Fibroblast of skin of left quadriceps (primary cell): ENCODE measurements around the gene BOD1L1.
"Not testable (repeated sequence)": the region's sequence is repeated elsewhere in the genome, so short reads cannot be mapped to it uniquely, and the experiment has no call there.

ENCODE experiments used
- DNase-seq, 2 experiments: peaks; one replicate each; pipeline ENCODE4 v3.0.0-alpha.2; 2013; ENCODE audit warnings: low read depth in 2 of 2

Gene BOD1L1

GRCh38 chr4:13618212-13618806 is 9.2 kb downstream of the BOD1L1 start:
- no peak for DNase-seq

GRCh38 chr4:13617801-13618200 is 9.7 kb downstream of the BOD1L1 start:
- no peak for DNase-seq

DNA sequence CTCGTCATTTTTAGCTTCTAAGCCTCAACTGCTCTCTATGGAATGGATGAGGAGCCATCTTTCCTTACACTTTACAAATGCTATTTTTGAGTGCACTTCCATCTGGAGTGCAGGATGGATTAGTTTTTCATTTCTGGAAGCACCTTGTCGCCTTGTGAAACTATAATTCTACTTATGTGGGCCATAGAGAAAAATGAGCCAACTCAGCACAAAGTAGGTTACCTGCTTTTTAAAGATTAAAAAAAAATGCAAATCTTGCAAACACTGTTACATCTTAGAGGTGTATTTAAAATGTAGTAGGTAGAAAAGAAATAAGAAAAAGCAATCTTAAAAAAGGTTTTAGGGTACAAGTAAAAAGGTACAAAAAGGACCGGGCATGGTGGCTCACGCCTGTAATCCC is 10.9 kb downstream of the BOD1L1 start:
- DNase-seq, result no peak

GRCh38 chr4:13615161-13615560 is 12.4 kb downstream of the BOD1L1 start:
- no peak for DNase-seq

DNA sequence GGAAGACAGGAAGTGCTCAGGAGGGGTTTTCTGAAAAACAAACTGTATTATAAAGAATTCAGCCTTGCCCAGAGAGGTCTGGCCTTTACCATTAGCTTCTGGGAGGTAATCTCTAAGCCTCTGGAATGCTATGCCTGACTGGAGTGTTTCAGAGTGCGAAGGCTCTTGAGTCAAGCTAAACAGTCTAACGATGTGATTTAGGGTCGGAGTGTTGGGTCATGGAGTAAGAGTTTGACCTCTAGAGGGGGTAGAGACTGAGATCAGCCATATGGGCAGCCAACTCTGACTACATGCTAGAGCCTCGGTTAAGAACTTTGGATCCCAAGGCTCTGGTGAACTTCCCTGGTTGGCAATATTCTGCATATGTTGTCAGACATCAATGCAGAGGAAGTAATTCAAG is 15.0 kb downstream of the BOD1L1 start:
- DNase-seq, result no peak

- DNase-seq, result no peak
These were observed 16.2 kb downstream of the BOD1L1 start for GRCh38 chr4:13611283-13611842.

DNA sequence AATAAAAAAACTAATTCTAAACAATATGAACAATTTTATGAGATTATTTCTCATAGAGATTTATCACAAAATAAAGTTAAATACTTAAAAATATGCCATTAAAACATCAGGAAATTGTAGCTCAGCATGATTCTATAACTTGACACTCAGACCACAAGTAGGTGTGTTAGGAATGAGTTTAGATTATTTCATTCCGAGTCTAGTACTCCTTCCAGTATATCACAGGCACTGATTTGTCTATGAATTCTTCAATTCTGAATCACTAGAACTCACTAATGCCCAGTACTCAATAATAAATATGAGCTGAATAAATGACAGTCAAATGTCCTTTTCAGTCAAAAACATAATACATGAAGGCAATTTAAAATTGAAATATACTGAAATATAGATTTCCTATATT is 22.2 kb downstream of the BOD1L1 start:
- DNase-seq, result no peak

GRCh38 chr4:13601848-13602247 is 25.7 kb downstream of the BOD1L1 start:
- DNase-seq, result no peak

GRCh38 chr4:13601048-13601447 is 26.5 kb downstream of the BOD1L1 start:
- no peak for DNase-seq

- DNase-seq, result no peak
These were observed 28.4 kb downstream of the BOD1L1 start for GRCh38 chr4:13599159-13599558.

- no peak for DNase-seq
These were observed 29.9 kb downstream of the BOD1L1 start for GRCh38 chr4:13597604-13598003.

DNA sequence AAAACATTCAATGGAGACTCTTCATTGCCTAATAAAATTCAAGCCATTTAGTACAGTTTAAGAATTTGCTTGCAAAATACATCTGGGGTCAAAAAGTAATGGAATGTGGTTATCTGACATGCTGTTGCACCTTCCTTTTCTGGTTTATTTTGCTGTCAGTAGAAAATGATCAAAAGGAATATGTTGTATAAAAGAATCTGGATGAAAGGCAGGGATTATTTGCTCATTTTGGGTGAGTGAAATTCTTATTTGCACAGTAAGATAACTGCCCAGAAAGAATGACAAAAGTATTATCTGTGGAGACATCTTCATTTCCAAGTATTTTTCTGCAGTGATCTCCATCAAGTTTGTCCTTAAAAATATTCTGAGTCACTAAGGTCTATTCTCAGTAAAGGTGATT is 30.4 kb downstream of the BOD1L1 start:
- DNase-seq, result no peak

DNA sequence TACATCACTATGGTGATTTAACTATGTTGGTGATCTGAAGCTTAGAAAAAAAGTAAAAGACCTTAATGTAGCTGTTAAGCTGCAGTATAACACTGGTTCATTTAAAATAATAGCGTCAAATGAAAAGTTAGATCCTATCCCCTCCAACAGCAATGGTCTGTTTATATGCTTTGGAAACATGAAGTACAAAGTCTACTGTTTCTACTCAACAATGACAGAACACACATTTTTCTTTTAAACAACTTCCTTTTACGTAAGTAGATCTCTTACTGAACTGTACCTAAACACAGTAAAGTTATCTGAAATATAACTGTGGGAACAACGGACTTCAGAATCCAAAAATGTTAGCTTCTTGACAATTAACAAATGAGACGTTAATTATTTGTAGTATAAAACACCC is 35.3 kb downstream of the BOD1L1 start:
- DNase-seq, result no peak

DNA sequence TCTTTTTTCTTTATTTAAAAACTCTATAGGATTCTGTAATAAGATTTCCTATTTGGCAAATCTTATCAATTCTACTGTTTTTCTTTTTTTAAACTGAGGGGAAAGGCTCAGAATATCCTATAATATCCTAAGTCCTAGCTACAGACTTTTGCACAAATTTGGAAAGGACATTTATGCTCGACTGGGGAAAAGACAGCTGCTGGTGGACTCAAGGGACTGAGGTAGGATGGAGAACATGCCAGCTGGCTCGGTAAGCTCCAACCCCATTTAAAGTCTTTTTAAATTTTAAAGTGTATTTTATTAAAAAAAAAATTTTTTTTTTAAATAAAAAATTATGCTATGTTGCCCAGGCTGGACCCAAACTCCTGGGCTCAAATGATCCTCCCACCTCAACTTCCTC is 36.8 kb downstream of the BOD1L1 start:
- DNase-seq, result no peak

- DNase-seq, result no peak
These were observed 38.6 kb downstream of the BOD1L1 start for GRCh38 chr4:13588954-13589353.

DNA sequence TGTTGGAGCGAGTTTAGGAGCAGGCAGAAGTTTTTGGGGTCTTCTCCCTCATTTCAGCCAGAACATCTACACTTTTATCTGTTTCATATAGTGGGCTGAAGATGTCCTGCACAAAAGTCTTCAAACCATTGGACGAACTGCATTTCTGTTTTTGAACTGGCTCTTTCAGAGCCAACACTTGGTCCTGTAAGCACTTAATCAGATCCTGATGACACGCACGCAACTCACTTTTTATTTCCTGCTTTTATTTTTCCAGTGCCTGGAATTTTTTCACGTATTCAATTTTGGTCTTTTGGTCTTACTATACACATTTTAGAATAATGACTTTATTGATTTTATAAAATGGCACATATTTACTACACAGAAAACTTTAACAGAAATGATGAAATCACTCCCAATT is 43.0 kb downstream of the BOD1L1 start:
- DNase-seq, result no peak

GRCh38 chr4:13580036-13580435 is 47.5 kb downstream of the BOD1L1 start:
- no peak for DNase-seq

DNA sequence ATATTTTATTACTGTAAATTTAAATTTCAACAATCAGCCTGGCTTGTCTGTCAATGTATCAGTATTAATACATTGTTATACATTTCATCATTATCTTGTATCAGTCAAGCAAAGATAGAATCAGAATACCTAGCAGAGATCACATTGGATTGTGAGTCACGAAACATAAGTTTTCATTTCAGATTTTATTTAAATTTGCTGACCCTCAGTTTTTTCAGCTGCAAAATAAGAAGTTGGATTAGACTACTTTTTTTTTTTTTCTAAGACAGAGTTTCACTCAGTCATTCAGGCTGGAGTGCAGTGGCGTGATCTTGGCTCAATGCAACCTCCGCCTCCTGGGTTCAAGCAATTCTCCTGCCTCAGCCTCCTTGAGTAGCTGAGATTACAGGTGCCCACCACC is 49.9 kb downstream of the BOD1L1 start:
- no peak for DNase-seq

DNA sequence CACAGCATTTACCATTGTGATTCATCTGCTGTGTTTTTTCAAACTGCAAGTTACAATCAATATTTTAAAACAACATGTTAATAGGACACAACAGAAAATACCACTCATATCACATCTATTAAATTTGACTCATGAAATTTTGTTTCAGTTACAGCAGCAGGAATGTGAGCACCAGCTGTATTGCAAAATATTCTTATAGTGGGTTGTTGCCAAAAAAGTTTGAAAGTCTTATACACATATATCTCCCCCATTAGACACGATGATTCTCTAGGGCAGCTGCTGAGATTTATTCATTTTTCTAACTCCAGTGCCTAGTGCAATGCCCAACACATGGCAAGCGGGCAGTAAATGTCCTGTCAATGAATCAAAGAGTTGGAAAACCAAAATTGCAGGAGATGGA is 56.6 kb downstream of the BOD1L1 start:
- no peak for DNase-seq

DNA sequence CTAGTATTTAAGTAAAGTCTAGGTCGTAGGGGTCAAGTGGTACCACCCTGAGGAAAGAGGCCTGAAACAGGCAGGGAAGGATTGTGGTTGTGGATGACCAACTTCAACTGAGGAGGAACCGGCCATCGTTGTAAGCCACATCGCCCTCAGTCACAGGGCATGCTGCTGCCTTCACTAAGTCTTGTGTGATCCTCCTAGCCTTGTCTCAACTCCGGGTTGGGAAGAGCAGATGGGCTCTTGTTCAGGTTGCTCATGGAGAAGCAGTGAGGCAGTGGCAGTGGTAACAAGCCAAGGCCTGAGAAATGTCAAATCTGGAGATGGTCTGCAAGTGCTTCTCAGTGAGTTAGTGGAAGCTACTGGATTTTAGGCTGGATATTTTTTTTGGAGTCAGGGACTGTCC is 60.4 kb downstream of the BOD1L1 start:
- no peak for DNase-seq

DNA sequence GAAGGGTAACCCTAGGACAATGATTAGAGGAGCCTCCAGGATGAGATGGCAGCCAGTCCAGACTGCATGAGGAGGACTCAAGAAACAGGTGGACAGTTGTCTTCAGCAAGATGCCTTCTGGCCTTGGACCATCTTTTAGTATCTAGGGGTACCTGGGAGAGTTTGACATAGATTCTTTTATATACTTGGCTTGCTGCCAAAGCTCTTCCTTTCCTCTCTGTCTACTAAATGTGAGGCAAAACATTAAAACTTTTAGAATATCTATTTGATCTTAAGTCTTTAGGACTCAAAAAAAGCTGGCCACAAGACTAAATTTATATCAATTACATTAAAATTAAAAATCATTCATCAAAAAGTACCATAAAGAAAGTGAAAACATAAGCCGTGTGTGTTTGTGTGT is 64.6 kb downstream of the BOD1L1 start:
- no peak for DNase-seq

DNA sequence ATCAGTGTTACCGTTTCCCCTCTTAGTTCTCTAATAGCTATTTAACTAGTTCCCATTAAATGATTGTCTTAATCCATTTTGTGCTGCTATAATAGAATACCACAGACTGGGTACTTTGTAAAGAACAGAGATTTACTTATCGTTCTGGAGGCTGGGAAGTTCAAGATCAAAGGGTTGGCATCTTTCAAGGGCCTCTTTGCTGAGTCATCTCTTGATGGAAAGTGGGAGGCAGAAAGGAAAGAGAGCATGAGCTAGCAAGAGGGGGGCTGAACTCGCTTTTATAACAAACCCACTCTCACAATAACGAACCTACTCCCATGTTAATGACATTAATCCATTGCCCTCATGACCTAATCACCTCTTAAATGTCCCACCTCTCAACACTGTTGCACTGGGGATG is 65.9 kb downstream of the BOD1L1 start:
- DNase-seq, result no peak

- not testable (repeated sequence) for DNase-seq
These were observed 67.4 kb downstream of the BOD1L1 start for GRCh38 chr4:13560111-13560510.

GRCh38 chr4:13559413-13559812 is 68.1 kb downstream of the BOD1L1 start:
- peak; percentile 69 to 70 for DNase-seq
